ENCODE data around the gene LTBR. TPM values are rescaled to one million over a fixed set of nuclear protein-coding genes. Genes with fewer than 3 reads are reported as not detected.

Gene LTBR
- total RNA-seq, 4 donors from 2014 or later = 73.1 to 157 (median 80.2) TPM

- TF ChIP-seq CTCF (IDR thresholded peaks at IDR 0.05; ENCODE audit: low read depth) = no peak
Measured at GRCh38 chr12:6360578-6361490, 23.1 kb upstream of the LTBR start.

GRCh38 chr12:6361834-6362233 lies 22.1 kb upstream of the LTBR start:
- TF ChIP-seq CTCF (IDR thresholded peaks at IDR 0.05; ENCODE audit: low read depth) = no peak

- no peak for TF ChIP-seq CTCF (IDR thresholded peaks at IDR 0.05; ENCODE audit: low read depth)
Measured at GRCh38 chr12:6362403-6362802, 21.6 kb upstream of the LTBR start.

- TF ChIP-seq CTCF (IDR thresholded peaks at IDR 0.05; ENCODE audit: low read depth) = no peak
Measured at GRCh38 chr12:6363010-6363329, 21.0 kb upstream of the LTBR start.

- TF ChIP-seq CTCF (IDR thresholded peaks at IDR 0.05; ENCODE audit: low read depth) = no peak
Measured at GRCh38 chr12:6363330-6364043, 20.5 kb upstream of the LTBR start.

- TF ChIP-seq CTCF (IDR thresholded peaks at IDR 0.05; ENCODE audit: low read depth) = no peak
Measured at GRCh38 chr12:6364044-6364374, 20.0 kb upstream of the LTBR start.
